HG03064 (cell line): ENCODE results near the gene CERT1.
"Not testable (repeated sequence)": the region's sequence is repeated elsewhere in the genome, so short reads cannot be mapped to it uniquely, and the experiment has no call there.

ENCODE experiments used
- ATAC-seq: cut with Tn5 transposase; IDR thresholded peaks from one replicate; pipeline ENCODE4 v1.9.1; 2021; ENCODE audit warnings: low read depth; ENCODE audit not compliant: unreplicated experiment

Gene CERT1

DNA sequence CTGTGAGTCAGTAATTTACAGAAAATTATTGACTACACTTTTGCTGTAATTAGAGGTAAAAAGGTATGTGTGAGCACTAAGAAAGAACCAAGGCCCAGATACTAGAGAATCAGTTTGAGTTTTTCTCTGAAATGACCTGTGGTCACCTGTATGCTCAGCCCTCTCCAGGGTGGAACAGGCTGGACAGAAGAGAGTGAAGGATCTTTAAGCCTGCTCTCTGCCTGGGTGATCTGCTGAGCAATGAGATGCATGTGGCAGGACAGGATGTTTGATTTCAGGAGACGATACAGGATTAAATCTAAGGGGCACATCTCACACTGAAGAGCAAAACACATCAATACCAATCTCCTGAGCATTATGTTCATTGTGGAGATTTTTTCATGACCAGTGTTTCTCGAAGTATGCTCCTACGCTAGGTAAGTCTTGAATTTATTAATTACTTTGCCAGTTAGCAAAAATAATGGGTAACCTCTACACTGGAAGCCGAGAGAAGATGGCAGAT lies 148.9 kb downstream of the CERT1 start:
- no peak for ATAC-seq

DNA sequence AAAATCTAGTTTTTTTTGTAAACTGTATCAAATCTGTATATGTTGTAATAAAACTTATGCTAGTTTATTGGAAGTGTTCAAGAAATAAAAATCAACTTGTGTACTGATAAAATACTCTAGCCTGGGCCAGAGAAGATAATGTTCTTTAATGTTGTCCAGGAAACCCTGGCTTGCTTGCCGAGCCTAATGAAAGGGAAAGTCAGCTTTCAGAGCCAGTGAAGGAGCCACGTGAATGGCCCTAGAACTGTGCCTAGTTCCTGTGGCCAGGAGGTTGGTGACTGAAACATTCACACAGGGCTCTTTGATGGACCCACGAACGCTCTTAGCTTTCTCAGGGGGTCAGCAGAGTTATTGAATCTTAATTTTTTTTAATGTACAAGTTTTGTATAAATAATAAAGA lies 150.1 kb downstream of the CERT1 start:
- no peak for ATAC-seq

- ATAC-seq = no peak
Observed at GRCh38 chr5:75358117-75358516, 153.3 kb downstream of the CERT1 start.

GRCh38 chr5:75356719-75357118 lies 154.7 kb downstream of the CERT1 start:
- ATAC-seq = no peak

GRCh38 chr5:75355236-75355635 lies 156.2 kb downstream of the CERT1 start:
- ATAC-seq = no peak

DNA sequence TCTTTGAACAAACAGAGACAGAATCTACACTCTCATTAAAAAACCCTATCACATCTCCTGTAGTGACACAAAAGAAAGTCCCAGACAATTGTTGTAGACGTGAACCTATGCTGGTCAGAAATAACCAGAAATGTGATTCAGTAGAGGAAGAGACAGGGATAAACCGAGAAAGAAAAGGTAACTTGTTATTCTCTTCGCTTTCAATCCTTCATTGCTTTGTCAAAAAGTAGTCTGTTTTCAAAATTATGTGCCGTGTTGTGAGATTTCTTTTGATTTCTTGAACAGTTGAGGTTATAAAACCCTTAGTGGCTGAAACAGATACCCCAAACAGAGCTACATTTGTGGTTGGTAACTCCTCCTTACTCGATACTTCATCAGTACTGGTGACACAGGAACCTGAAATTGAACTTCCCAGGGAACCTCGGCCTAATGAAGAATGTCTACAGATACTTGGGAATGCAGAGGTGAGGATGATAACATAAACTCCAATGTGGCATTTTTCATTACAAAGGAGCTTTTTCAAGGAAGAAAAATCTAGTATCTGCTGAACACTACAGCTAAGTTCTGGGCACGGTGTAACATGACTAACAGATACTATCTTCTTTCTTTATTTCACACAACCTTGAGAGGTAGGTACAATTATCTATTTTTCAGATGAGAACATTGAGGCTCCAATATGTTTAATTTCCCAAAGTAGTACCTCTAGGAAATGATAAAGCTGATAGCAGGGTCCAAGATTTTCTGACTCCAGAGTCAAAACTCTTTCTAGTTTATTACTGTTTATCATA lies 160.1 kb downstream of the CERT1 start:
- no peak for ATAC-seq

DNA sequence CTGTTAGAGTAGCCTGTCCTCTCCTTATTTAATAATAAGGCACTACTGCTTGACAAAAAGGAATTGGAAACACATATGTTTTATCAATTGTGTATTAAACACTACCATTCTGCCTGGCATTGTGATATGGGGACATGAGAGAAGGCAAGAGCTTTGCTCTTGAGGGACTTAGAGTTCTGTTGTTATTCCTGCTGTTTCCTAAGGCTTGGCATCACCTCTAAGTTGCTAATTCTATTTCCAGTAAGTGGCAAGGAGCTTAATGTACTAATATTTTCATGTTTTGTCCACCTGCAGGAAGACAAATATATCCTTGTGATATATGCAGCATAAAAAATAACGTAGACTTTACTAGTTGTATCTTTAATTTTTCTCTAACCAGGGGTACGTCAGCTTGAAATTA lies 161.8 kb downstream of the CERT1 start:
- ATAC-seq = no peak

- no peak for ATAC-seq
Observed at GRCh38 chr5:75348241-75348640, 163.2 kb downstream of the CERT1 start.

- no peak for ATAC-seq
Observed at GRCh38 chr5:75342836-75343235, 168.6 kb downstream of the CERT1 start.

GRCh38 chr5:75341934-75342333 lies 169.5 kb downstream of the CERT1 start:
- no peak for ATAC-seq

GRCh38 chr5:75340714-75341478 lies 170.5 kb downstream of the CERT1 start:
- ATAC-seq = no peak

DNA sequence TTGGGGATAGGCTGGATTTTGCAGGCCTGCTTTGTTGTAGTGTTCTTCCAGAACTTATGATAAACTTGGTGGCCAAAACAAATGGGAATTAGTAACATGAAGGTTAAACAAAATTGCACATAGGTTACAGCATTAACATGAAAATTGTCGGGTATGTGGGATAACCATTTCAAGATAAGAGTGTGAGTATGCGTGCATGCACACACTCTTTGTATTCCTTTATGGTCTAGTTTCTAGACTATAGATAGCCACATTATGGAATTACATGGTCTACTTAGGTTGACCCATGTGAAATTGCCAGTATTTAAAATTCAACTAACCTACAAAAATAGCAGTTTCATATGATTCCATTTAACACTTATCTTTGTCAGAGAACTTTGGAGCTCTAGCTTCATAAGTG lies 173.0 kb downstream of the CERT1 start:
- no peak for ATAC-seq

DNA sequence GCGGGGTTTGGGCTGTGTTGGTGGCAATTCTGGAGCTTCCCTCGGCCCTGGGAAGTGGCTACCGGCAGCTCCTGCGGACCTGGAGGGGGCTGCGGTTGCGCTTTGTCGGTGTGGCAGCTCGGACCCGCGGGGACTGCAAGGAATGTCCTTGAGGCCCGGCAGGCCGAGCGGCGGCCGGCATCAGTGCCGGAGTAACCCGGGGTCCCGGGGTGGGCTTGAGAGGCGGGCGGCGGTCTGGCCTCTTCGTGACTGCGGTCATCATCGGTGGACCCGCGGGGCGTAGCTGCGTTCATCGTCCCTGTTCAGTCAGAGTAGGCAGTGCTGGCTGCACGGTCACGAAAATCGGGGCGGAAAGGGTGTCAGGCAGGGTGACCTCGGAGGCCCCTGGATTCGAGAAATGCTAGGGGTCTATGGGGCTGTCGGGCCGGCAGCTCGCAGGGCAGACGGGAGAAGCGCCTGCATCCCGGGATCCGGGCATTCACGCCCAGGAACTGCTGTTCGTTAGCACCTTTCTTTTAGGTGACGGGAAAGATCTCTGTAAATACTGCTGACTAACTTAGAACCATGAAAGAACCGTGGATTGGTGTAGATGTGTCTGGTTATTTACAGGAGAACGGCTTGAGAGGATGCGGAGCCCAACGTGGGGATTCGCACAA lies 173.9 kb downstream of the CERT1 start:
- peak; percentile 7 for ATAC-seq

DNA sequence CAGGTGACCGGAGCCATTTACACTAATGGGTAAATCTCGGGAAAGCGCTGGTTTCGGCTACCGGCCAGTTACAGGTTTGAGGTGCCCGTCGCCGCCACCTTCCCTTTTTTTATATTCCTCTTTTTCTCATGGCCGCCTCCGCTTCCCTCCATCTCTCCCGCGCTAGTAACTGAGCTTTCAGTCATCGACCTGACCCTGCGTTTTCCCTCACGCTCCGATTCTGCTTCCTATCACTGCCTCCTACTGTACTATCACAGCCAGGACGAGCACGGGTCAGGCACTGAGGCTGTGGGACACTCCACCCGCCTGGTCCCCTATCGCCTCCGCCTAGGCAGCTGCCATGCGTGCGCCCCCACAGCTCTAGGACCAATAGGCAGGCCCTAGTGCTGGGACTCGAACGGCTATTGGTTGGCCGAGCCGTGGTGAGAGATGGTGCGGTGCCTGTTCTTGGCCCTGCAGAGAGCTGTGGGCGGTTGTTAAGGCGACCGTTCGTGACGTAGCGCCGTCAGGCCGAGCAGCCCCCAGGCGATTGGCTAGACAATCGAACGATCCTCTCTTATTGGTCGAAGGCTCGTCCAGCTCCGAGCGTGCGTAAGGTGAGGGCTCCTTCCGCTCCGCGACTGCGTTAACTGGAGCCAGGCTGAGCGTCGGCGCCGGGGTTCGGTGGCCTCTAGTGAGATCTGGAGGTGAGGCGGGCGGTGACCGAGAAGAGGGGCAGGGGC lies 174.7 kb downstream of the CERT1 start, which contains the start of gene HMGCR:
TSS of gene HMGCR (plus strand) at position 606 of the 722 bp plus-strand sequence. CDS start 5,386 bp downstream, outside the sequence.
- peak; percentile 98 for ATAC-seq

DNA sequence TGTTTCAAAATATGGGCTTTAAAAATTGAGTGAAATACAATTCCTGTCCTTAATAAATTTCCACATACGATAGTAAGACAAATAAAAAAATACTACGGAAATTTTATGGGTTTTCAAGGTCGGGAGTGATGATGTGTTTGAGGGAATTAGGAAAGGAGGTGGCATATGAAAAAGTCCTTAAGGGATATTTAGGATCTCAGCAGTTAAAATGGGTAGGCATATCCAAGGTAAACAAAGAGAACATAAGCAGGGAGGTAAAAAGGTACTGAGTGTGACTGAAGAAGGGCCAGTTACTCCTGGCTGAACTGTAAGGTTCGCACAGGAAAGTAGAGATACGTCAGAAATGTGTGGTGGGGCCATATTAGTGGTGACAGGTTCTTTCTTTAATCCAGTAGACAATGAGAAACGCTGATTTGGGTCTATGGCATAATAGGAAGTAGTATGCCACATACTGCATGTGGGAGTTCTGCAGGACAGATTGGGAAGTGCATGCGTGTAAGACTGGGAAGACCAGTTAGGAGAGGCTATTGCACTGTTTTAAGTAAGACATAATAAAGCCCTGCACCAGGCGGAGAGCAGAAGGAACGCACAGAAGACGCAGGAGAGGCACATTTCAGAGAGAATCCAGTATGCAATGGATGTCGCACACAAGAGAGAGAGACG lies 175.3 kb downstream of the CERT1 start:
- ATAC-seq = no peak

- ATAC-seq = no peak
Observed at GRCh38 chr5:75335486-75335885, 175.9 kb downstream of the CERT1 start.

DNA sequence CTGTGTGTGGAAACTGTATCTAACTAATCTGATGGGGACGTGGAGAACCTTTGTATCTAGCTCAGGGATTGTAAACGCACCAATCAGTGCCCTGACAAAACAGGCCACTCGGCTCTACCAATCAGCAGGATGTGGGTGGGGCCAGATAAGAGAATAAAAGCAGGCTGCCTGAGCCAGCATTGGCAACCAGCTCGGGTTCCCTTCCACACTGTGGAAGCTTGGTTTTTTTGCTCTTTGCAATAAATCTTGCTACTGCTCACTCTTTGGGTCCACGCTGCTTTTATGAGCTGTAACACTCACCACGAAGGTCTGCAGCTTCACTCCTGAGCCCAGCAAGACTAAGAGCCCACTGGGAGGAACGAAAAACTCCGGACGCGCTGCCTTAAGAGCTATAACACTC lies 177.0 kb downstream of the CERT1 start:
- not testable (repeated sequence) for ATAC-seq

- not testable (repeated sequence) for ATAC-seq
Observed at GRCh38 chr5:75333759-75334158, 177.7 kb downstream of the CERT1 start.

DNA sequence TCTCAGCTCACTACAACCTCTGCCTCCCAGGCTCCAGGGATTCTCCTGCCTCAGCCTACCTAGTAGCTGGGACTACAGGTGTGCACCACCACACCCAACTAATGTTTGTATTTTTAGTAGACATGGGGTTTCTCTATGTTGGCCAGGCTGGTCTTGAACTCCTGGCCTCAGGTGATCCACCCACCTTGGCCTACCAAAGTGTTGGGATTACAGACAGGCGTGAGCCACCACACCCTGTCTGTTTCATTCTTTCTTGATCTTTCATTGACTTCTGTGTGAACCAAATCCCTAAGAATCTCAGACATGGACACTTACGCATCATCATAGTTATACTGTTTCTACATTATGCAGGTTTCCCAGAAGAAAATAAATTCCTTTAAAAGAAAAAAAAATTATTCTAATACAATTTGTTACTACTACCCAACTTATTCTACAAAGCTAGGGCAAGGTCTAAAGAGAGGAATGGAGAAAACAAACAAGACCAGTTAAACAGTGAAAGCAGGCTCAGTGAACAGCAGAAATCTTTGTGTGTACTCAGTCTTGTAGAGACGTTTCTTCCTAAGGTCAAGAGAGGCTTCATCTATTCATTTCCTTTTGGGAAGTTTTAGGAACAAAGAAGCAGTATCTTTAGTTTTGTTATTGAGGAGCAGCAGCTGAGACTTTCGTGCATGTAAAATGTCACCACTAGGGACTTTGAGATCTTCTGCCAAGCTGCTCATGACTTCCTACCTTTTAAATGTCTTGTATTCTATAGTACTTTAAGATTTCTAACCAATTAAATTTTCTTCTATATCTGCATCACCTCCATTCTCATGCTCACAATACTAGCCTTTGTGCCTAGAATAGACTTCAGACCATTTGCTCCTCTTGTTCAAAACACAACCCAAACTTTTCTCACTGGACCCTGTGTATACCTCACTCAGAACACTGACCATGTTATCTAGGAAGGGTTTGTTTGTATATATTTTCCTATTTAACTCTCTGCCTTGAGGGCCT lies 180.0 kb downstream of the CERT1 start:
- ATAC-seq = no peak
